GM12873 (cell line): ENCODE data around the gene SRSF11.

Source experiments
- TF ChIP-seq, protein P1 (sequence below): IDR thresholded peaks from 2 replicates; pipeline ENCODE4 v1.5.1; 2012; ENCODE audit warnings: low read depth, mild to moderate bottlenecking, moderate library complexity, low read length, control low read depth; ENCODE audit not compliant: insufficient read depth; ENCODE audit errors: missing control alignments

SRSF11 gene

GRCh38 chr1:70256664-70257063 lies 35.5 kb downstream of the SRSF11 start:
- TF ChIP-seq, protein P1, sequence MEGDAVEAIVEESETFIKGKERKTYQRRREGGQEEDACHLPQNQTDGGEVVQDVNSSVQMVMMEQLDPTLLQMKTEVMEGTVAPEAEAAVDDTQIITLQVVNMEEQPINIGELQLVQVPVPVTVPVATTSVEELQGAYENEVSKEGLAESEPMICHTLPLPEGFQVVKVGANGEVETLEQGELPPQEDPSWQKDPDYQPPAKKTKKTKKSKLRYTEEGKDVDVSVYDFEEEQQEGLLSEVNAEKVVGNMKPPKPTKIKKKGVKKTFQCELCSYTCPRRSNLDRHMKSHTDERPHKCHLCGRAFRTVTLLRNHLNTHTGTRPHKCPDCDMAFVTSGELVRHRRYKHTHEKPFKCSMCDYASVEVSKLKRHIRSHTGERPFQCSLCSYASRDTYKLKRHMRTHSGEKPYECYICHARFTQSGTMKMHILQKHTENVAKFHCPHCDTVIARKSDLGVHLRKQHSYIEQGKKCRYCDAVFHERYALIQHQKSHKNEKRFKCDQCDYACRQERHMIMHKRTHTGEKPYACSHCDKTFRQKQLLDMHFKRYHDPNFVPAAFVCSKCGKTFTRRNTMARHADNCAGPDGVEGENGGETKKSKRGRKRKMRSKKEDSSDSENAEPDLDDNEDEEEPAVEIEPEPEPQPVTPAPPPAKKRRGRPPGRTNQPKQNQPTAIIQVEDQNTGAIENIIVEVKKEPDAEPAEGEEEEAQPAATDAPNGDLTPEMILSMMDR: no peak

GRCh38 chr1:70264839-70265238 lies 43.7 kb downstream of the SRSF11 start:
- TF ChIP-seq, protein P1: no peak

DNA sequence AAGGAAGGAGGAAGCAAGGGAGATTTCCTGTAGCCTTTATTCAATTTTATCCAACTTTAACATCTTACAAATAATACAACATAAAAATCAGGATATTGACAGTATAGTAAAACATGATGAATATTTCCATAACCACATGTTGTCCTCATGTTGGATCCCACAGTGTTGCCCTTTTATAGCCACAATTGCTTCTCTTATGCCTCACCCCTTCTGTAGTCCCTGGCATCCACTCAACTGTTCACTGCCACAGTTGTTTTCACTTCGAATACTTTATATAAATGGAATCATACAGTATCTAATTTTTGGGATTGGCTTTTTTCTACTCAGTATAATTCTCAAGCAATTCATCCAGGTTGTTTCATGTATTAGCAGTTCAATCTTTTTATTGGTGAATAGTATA lies 44.8 kb downstream of the SRSF11 start:
- TF ChIP-seq, protein P1: no peak

DNA sequence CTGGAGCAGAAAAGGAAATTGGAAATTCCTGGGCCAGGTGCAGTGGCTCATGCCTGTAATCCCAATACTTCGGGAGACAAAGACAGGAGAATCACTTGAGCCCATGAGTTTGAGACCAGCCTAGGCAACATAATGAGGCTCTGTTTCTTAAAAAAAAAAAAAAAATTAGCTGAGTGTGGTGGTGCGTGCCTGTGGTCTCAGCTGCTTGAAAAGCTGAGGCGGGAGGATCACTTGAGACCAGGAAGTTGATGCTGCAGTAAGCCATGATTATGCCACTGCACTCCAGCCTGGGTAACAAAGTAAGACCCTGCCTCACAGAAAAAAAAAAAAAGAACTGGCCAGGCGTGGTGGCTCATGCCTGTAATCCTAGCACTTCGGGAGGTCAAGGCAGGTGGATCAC lies 56.7 kb downstream of the SRSF11 start:
- TF ChIP-seq, protein P1: no peak

- TF ChIP-seq, protein P1: no peak
These were observed 57.5 kb downstream of the SRSF11 start for GRCh38 chr1:70278710-70279109.

- TF ChIP-seq, protein P1: no peak
These were observed 63.2 kb downstream of the SRSF11 start for GRCh38 chr1:70284366-70284765.

- TF ChIP-seq, protein P1: no peak
These were observed 65.3 kb downstream of the SRSF11 start for GRCh38 chr1:70286453-70286852.
